Mesendoderm (in vitro differentiated cells): ENCODE results near the gene CYP46A1.

ENCODE experiments used
- DNase-seq: peaks from one replicate; pipeline ENCODE4 v3.0.0; 2013
- H2AK5ac ChIP-seq: 2 replicates; pipeline ENCODE4 v1.6.1; 2013; ENCODE audit warnings: low read length, inconsistent platforms
- H2BK120ac ChIP-seq: 2 replicates; pipeline ENCODE4 v1.6.1; 2013; ENCODE audit warnings: low read depth, mild to moderate bottlenecking, low read length, moderate library complexity, mixed read lengths
- H2BK15ac ChIP-seq: replicated peaks from 2 replicates; pipeline ENCODE4 v1.6.1; 2013; ENCODE audit warnings: low read depth, mild to moderate bottlenecking, moderate library complexity
- H2BK5ac ChIP-seq: 2 replicates; pipeline ENCODE4 v1.6.1; 2013; ENCODE audit warnings: low read length, inconsistent platforms
- H3K18ac ChIP-seq: 2 replicates; pipeline ENCODE4 v1.6.1; 2013; ENCODE audit warnings: mild to moderate bottlenecking, low read length, mixed read lengths
- H3K23ac ChIP-seq: one replicate; pipeline ENCODE4 v1.6.1; 2013; ENCODE audit warnings: low read length
- H3K27ac ChIP-seq: 2 replicates; pipeline ENCODE4 v1.5.1; 2013; ENCODE audit warnings: low read depth, mild to moderate bottlenecking, inconsistent platforms, low read length, moderate library complexity
- H3K27me3 ChIP-seq: 2 replicates; pipeline ENCODE4 v1.6.1; 2013; ENCODE audit warnings: low read length, control low read depth, mild to moderate bottlenecking, inconsistent platforms; ENCODE audit not compliant: insufficient read depth, poor library complexity
- H3K36me3 ChIP-seq: 2 replicates; pipeline ENCODE4 v1.6.1; 2013; ENCODE audit warnings: low read length, inconsistent platforms; ENCODE audit not compliant: control insufficient read depth, insufficient read depth
- H3K4ac ChIP-seq: one replicate; pipeline ENCODE4 v1.6.1; 2013; ENCODE audit warnings: low read depth, mild to moderate bottlenecking, low read length, moderate library complexity
- H3K4me1 ChIP-seq: 2 replicates; pipeline ENCODE4 v1.6.1; 2013; ENCODE audit warnings: low read depth, low read length, inconsistent platforms; ENCODE audit not compliant: control insufficient read depth
- H3K4me2 ChIP-seq: 2 replicates; pipeline ENCODE4 v1.6.1; 2013; ENCODE audit warnings: low read length
- H3K4me3 ChIP-seq: 2 replicates; pipeline ENCODE4 v1.5.1; 2013; ENCODE audit warnings: mild to moderate bottlenecking, low read length
- H3K56ac ChIP-seq: one replicate; pipeline ENCODE4 v1.6.1; 2013; ENCODE audit warnings: low read length
- H3K79me1 ChIP-seq: 2 replicates; pipeline ENCODE4 v1.6.1; 2013; ENCODE audit warnings: low read length, inconsistent platforms
- H3K79me2 ChIP-seq: 2 replicates; pipeline ENCODE4 v1.6.1; 2013; ENCODE audit warnings: mild to moderate bottlenecking, low read length; ENCODE audit not compliant: control insufficient read depth, insufficient read depth
- H3K9ac ChIP-seq: 2 replicates; pipeline ENCODE4 v1.6.1; 2013; ENCODE audit warnings: low read length, inconsistent platforms
- H4K5ac ChIP-seq: one replicate; pipeline ENCODE4 v1.6.1; 2013; ENCODE audit warnings: low read length
- H4K8ac ChIP-seq: one replicate; pipeline ENCODE4 v1.6.1; 2013; ENCODE audit warnings: low read depth, mild to moderate bottlenecking, control low read depth, low read length, moderate library complexity
- WGBS: extraction: QIAGEN DNeasy Blood & Tissue Kit; methylation state at CpG from one replicate; pipeline ENCODE4 v1.1.7; 2013; ENCODE audit warnings: low lambda C conversion rate, missing lambda C conversion rate; ENCODE audit not compliant: insufficient coverage; ENCODE audit errors: extremely low coverage; 5-methylcytosine and 5-hydroxymethylcytosine counted together

Gene CYP46A1

DNA sequence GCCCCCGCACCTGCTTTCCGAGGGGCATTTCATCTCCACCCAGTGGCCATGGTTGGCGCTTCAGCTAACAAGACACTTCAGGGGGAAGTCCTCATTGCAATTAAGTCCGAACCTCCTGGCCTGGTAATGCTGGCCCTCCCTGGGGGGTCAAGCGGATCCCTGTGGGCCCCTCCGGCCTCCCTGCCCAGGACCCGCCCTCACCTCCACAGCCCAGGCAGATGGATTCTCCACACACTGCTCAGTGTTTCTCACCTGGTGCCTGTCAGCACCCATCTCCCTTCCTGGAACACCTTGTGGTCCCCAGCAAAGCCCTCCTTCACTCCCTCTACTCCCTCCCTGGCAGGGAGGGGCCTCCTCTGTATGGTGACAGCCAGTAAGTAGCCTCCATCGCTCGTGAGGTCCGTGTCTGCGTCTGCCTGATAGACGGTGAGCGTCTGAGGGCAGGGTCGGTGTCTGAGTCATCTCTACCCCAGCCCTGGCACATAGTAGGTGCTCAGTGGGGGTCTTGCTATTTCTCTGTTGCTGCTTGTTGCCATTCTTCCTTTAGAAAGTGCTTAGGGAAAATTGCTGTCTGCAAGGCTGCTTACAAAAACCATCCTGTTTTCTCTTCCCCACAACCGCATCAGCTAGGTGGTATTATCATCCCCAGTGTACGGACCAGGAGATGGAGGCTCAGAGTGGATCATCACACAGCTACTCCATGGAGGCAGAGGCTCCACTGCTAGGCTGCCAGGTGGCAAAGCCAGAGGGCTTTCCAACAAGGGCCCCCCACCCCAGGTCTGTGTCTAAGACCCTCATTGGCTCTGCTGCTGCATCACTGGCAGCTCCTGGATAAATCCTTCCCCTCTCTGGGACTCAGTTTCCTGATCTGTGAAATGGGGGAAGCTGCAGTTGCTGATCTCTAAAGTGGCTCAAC is 69.4 kb downstream of the CYP46A1 start:
- Histone ChIP-seq H3K4me3 (no peak overlapping the region), H2BK5ac (no peak overlapping the region), H3K56ac (no peak overlapping the region), H3K23ac (no peak overlapping the region), H3K4ac (no peak overlapping the region), H3K79me2 (no peaks in the 10 kb centered on the region), H3K27me3 (no peaks in the 10 kb centered on the region), H2AK5ac (no peak overlapping the region), H3K36me3 (no peaks in the 10 kb centered on the region), H4K5ac (no peak overlapping the region), H2BK15ac (no peak overlapping the region), H4K8ac (no peak overlapping the region), H3K4me2 (no peak overlapping the region), H3K9ac (no peak overlapping the region), H2BK120ac (no peak overlapping the region), H3K79me1 (no peaks in the 10 kb centered on the region), H3K4me1 (no peaks in the 10 kb centered on the region), H3K18ac (no peak overlapping the region), H3K27ac (no peak overlapping the region)
- WGBS = no CpG with 5 or more reads among the region's 16 CpGs
- DNase-seq = peak; percentile 48

DNA sequence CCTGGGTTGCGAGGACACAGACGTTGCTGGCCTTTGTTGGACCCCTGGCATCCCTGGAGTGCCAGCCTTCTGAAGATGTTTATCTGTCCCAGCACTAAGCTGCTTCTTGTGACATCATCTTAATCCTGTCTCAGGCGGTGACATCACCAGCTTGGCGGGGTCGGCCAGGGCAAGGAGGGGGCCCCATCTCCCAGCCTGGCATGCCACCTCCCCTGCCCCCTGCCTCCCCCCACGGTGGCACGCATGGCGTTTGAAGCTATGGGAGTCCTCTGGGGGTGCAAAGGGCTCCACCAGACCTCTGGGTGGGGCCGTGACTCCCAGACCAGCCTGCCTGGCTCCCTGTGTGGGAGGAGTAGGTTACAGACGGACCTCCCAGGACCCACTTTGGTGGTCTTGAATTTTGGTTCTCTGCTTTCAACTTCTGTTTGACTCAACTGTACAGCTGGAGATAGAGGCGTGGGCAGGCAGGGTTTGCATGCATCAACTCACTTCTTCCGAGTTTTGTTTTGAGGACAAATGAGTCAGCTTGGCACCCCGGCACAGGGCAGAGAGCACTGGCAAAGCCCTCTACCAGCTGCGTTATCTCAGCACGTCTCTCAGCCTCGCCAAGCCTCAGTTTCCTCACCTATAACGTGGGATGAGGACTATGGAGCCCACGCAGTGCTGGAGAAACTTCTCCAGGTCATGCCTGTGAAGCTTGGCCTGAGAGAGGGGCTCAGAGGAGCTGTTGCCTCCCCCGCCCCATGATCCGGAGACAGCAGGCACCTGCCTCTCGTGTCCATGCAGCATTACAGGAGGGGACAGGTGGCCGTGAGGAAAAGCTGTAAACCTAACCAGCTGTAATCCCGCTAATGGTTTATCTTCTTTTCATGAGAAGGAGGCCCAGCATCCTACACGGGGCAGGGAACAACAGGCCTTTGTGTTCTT is 70.3 kb downstream of the CYP46A1 start:
- H3K27ac ChIP-seq = no peak overlapping the region

DNA sequence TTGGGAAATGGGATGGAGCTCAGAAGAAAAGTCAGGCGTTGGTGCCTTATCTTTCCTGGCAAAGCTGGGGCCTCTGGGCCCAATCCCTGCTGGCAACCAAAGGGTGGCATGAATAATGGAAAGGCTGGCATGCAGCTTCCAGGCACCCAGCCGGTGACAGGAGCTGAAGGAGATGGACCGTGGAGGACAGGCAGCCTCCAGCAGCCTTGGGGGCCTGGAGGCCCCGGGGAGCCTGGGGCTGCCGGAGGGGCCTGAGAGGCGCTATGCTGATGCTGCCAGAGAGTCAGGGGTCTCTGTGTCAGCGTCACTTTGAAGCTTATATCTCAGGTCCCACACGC is 70.9 kb downstream of the CYP46A1 start:
- no peaks in the 10 kb centered on the region for H3K4me1 ChIP-seq
- H4K5ac ChIP-seq = no peak overlapping the region
- no peak overlapping the region for H3K56ac ChIP-seq
- no peak overlapping the region for H3K27ac ChIP-seq
- H2BK5ac ChIP-seq = no peak overlapping the region
- DNase-seq = no peak
- H3K18ac ChIP-seq = no peak overlapping the region
- H2BK15ac ChIP-seq = no peak overlapping the region
- no peak overlapping the region for H3K23ac ChIP-seq
- no peak overlapping the region for H3K4me3 ChIP-seq
- no peaks in the 10 kb centered on the region for H3K79me1 ChIP-seq
- no peak overlapping the region for H4K8ac ChIP-seq
- no CpG with 5 or more reads among the region's 8 CpGs for WGBS
- no peaks in the 10 kb centered on the region for H3K36me3 ChIP-seq
- H3K4ac ChIP-seq = no peak overlapping the region
- no peak overlapping the region for H2BK120ac ChIP-seq
- no peaks in the 10 kb centered on the region for H3K79me2 ChIP-seq
- H3K9ac ChIP-seq = no peak overlapping the region
- no peak overlapping the region for H3K4me2 ChIP-seq
- H2AK5ac ChIP-seq = no peak overlapping the region
- H3K27me3 ChIP-seq = no peaks in the 10 kb centered on the region

More for the DNA sequence above, 70.3 kb downstream of the CYP46A1 start:
- Histone ChIP-seq H3K4me1 (no peaks in the 10 kb centered on the region), H3K56ac (no peak overlapping the region), H3K79me1 (no peaks in the 10 kb centered on the region), H3K4ac (no peak overlapping the region), H3K36me3 (no peaks in the 10 kb centered on the region), H3K79me2 (no peaks in the 10 kb centered on the region), H2BK5ac (no peak overlapping the region), H3K18ac (no peak overlapping the region), H3K4me3 (no peak overlapping the region), H4K5ac (no peak overlapping the region), H2BK15ac (no peak overlapping the region), H3K27me3 (no peaks in the 10 kb centered on the region), H3K4me2 (no peak overlapping the region), H4K8ac (no peak overlapping the region), H2AK5ac (no peak overlapping the region), H3K23ac (no peak overlapping the region), H3K9ac (no peak overlapping the region), H2BK120ac (no peak overlapping the region)
- no peak for DNase-seq
- WGBS = no CpG with 5 or more reads among the region's 24 CpGs

DNA sequence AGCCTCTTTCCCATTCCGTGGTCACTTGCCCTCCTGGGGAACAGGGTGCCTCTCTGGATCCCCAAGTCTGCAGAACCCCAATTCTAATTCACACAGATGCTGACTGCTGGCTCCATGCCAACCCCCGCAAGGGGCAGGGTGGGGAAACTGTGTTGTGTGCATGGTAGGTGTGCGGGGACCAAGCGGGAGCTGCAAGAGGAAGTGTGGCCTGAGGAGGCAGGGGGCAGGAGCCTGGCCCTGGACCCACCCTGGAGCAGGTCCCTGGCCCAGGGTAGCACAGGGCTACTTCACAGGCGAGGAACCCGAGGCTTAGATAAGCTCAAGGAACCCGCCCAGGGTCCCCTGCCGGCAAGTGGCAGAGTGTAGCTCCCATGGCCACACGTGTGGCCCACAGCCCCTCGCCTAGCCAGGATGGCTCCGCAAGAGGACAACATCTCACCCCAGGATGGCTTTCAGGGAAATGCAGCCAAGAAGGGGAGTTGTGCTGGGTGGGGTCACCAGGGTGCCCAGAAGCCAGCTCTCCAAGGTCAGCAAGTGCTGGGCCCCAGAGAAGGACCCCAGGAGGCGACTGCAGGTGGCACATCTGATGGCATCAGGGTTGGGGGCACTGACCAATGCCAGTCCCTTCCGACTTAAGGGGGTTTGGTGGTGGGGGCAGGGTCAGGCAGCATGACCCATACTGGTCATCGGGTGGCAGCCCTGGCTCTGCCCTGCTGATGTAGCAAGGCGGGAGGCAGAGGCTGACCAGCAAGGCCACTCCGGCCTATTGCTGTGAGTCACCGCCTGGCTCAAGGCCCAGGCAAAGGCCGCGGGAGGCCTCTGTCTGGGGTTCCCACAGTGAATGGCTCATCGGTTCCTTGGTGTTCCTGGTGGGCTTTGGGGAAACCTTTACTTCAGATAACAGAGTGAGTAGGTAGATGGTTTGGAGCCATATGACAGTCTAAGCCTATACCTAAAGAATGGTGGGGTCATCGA is 71.8 kb downstream of the CYP46A1 start:
- no peak overlapping the region for H2BK120ac ChIP-seq
- H3K18ac ChIP-seq = no peak overlapping the region
- H3K4ac ChIP-seq = no peak overlapping the region
- H2BK5ac ChIP-seq = no peak overlapping the region
- no peak overlapping the region for H3K56ac ChIP-seq
- H3K4me2 ChIP-seq = no peak overlapping the region
- no peak overlapping the region for H3K23ac ChIP-seq
- no CpG with 5 or more reads among the region's 21 CpGs for WGBS
- H3K36me3 ChIP-seq = no peaks in the 10 kb centered on the region
- no peak overlapping the region for H2AK5ac ChIP-seq
- no peaks in the 10 kb centered on the region for H3K27me3 ChIP-seq
- no peaks in the 10 kb centered on the region for H3K79me1 ChIP-seq
- no peaks in the 10 kb centered on the region for H3K79me2 ChIP-seq
- no peaks in the 10 kb centered on the region for H3K4me1 ChIP-seq
- H3K27ac ChIP-seq = no peak overlapping the region
- H3K4me3 ChIP-seq = no peak overlapping the region
- no peak overlapping the region for H4K5ac ChIP-seq
- H2BK15ac ChIP-seq = no peak overlapping the region
- H4K8ac ChIP-seq = no peak overlapping the region
- DNase-seq = no peak
- H3K9ac ChIP-seq = no peak overlapping the region

- Histone ChIP-seq H4K5ac (no peak overlapping the region), H3K4me3 (no peak overlapping the region), H3K9ac (no peak overlapping the region), H3K79me2 (no peaks in the 10 kb centered on the region), H4K8ac (no peak overlapping the region), H3K23ac (no peak overlapping the region), H2AK5ac (no peak overlapping the region), H3K27me3 (no peaks in the 10 kb centered on the region), H3K4ac (no peak overlapping the region), H3K79me1 (no peaks in the 10 kb centered on the region), H3K27ac (no peak overlapping the region), H3K4me1 (no peaks in the 10 kb centered on the region), H2BK120ac (no peak overlapping the region), H3K18ac (no peak overlapping the region), H3K56ac (no peak overlapping the region), H2BK5ac (no peak overlapping the region), H3K4me2 (no peak overlapping the region), H3K36me3 (no peaks in the 10 kb centered on the region), H2BK15ac (no peak overlapping the region)
- WGBS = no CpG with 5 or more reads among the region's 21 CpGs
- no peak for DNase-seq
Observed at GRCh38 chr14:99756796-99757195, 72.7 kb downstream of the CYP46A1 start.
